ENCODE data around the gene OPA1. TPM values are rescaled to one million over a fixed set of nuclear protein-coding genes. Genes with fewer than 3 reads are reported as not detected.

The OPA1 gene
- total RNA-seq, 1 experiment from 2014 or later: 72.0 TPM

DNA sequence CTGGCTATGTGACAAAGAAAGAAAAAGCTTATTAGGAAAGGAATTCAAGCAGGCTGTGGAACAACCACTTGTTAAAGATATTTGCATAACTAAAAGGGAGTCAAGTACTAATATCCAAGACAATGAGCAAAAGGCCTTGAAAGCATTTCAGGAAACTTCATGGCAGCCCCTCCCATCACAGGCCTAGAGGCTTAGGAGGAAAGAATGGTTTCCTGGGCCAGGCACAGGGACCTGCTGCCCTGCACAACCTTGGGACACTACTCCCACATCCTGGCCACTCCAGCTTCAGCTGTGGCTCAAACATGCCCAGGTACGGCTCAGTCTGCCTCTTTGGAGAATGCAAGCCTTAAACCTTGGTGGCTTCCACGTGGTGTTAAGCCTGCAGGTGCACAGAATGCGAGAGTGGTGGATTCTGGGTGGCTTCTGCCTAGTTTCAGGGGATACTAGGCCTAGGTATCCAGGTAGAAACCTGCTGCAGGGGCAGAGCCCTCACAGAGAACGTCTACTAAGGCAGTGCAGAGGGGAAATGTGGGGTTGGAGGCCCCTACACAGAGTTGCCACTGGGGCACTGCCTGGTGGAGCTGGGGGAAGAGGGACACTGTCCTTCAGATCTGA lies 121.6 kb downstream of the OPA1 start:
- ATAC-seq (no peak), DNase-seq (ENCODE audit: low read depth, low spot score) (no peak)
- ChIA-PET RAD21 (ENCODE audit: low non-redundant PET in 1 of 2, low total read pairs in 2 of 2, uncharacterized antibody in 2 of 2, unreplicated experiment in 2 of 2) (no interaction called here), CTCF (no interaction called here), POLR2A (no interaction called here)
- BruUV-seq (replicated peaks): no TSS peak
- no peak overlapping the region for H3K4me3 ChIP-seq (replicated peaks in 1 of 2; ENCODE audit: low read depth in 1 of 2, low read length in 2 of 2)
- no peaks in the 10 kb centered on the region for H3K36me3 ChIP-seq (ENCODE audit: control insufficient read depth in 1 of 2, insufficient read depth in 2 of 2, low read length in 2 of 2)
- no peak overlapping the region for H3K9ac ChIP-seq (ENCODE audit: low read length)
- no peaks in the 10 kb centered on the region for H3K4me1 ChIP-seq (ENCODE audit: control insufficient read depth in 1 of 2, insufficient read depth in 2 of 2, low read length in 2 of 2)
- H3K27me3 ChIP-seq (ENCODE audit: insufficient read depth, low read length): no peaks in the 10 kb centered on the region
- no peaks in the 10 kb centered on the region for H4K20me1 ChIP-seq (ENCODE audit: insufficient read depth)
- H3K27ac ChIP-seq (ENCODE audit: low read depth, low read length): no peak overlapping the region
- no peak for TF ChIP-seq FOSL1 (IDR thresholded peaks at IDR 0.05; ENCODE audit: low read depth)
- no peak for TF ChIP-seq SIN3A (IDR thresholded peaks at IDR 0.05; ENCODE audit: low read depth)
- TF ChIP-seq ZNF274 (IDR thresholded peaks at IDR 0.05; ENCODE audit: low read depth, low read length): no peak
- TF ChIP-seq CBX3 (IDR thresholded peaks at IDR 0.05; ENCODE audit: low read depth): peak; percentile 63; the same call in 1 of the 2 replicates
- peaks cover 3 to 9% of the 10 kb centered on the region in 2 experiments; a peak in 2 of 4 replicates for H3K9me3 ChIP-seq (ENCODE audit: control insufficient read depth in 1 of 2, insufficient read depth in 1 of 2, low read depth in 1 of 2, low read length in 2 of 2)
- H3K79me2 ChIP-seq (ENCODE audit: insufficient read depth, low read length): no peaks in the 10 kb centered on the region
- H3K4me2 ChIP-seq (ENCODE audit: low read length): no peak overlapping the region
- H2AFZ ChIP-seq (ENCODE audit: low read depth, low read length, poor library complexity, severe bottlenecking): no peak overlapping the region
- no peaks in the 10 kb centered on the region for H3K9me2 ChIP-seq (ENCODE audit: insufficient read depth)
- intact Hi-C loops (cut with micrococcal nuclease): no loop called here

DNA sequence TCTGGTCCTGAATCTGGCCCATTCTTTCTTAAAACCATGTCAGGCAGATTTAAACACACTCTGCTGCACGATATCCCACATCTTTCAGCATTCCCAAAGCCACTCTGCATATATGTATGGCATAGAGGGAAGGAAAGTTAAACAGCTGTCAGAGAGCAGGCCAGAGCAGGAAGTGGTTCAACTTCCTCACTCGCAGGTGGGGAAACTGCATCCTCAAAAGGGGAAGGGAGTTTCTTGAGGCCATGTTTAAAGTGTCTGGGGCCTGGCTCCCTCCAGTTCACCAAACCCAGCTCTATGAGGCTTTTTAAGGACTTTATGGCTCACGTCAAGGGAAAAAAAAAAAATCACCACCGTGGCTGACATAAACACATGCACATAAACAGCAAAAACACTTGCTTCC lies 123.1 kb downstream of the OPA1 start:
- DNase-seq (ENCODE audit: low read depth, low spot score): no peak
- ChIA-PET POLR2A (no interaction called here), CTCF (no interaction called here), RAD21 (ENCODE audit: low non-redundant PET in 1 of 2, low total read pairs in 2 of 2, uncharacterized antibody in 2 of 2, unreplicated experiment in 2 of 2) (no interaction called here)
- no peaks in the 10 kb centered on the region for H3K27me3 ChIP-seq (ENCODE audit: insufficient read depth, low read length)
- H2AFZ ChIP-seq (ENCODE audit: low read depth, low read length, poor library complexity, severe bottlenecking): no peak overlapping the region
- H3K9me3 ChIP-seq (ENCODE audit: control insufficient read depth in 1 of 2, insufficient read depth in 1 of 2, low read depth in 1 of 2, low read length in 2 of 2): peaks cover 3 to 9% of the 10 kb centered on the region in 2 experiments; a peak in 2 of 4 replicates
- intact Hi-C loops (cut with micrococcal nuclease): no loop called here
- H3K4me2 ChIP-seq (ENCODE audit: low read length): no peak overlapping the region
- no peaks in the 10 kb centered on the region for H3K36me3 ChIP-seq (ENCODE audit: control insufficient read depth in 1 of 2, insufficient read depth in 2 of 2, low read length in 2 of 2)
- no peak for ATAC-seq
- TF ChIP-seq JUND (IDR thresholded peaks at IDR 0.05) (no peak), SP1 (IDR thresholded peaks at IDR 0.05; ENCODE audit: low read depth) (no peak), CEBPB (IDR thresholded peaks at IDR 0.05; ENCODE audit: low read depth) (no peak)
- no peak overlapping the region for H3K27ac ChIP-seq (ENCODE audit: low read depth, low read length)
- H3K4me1 ChIP-seq (ENCODE audit: control insufficient read depth in 1 of 2, insufficient read depth in 2 of 2, low read length in 2 of 2): no peaks in the 10 kb centered on the region
- no peaks in the 10 kb centered on the region for H4K20me1 ChIP-seq (ENCODE audit: insufficient read depth)
- H3K4me3 ChIP-seq (replicated peaks in 1 of 2; ENCODE audit: low read depth in 1 of 2, low read length in 2 of 2): no peak overlapping the region
- no peaks in the 10 kb centered on the region for H3K79me2 ChIP-seq (ENCODE audit: insufficient read depth, low read length)
- no peaks in the 10 kb centered on the region for H3K9me2 ChIP-seq (ENCODE audit: insufficient read depth)
- no peak overlapping the region for H3K9ac ChIP-seq (ENCODE audit: low read length)
- BruUV-seq (replicated peaks): no TSS peak

Data from HCT116 (cell line).